ENCODE results near the gene VOPP1.
"Not testable (repeated sequence)": the region's sequence is repeated elsewhere in the genome, so short reads cannot be mapped to it uniquely, and the experiment has no call there.

VOPP1 gene

GRCh38 chr7:55514546-55515265, 57.6 kb downstream of the VOPP1 start:
- H3K4me3 ChIP-seq (ENCODE audit: insufficient read length, low read depth): no peak overlapping the region
- DNase-seq (ENCODE audit: low read depth, low spot score): no peak
- no peaks in the 10 kb centered on the region for H3K27me3 ChIP-seq (ENCODE audit: insufficient read depth, insufficient read length)
- peaks cover 71% of the 10 kb centered on the region for H3K36me3 ChIP-seq (ENCODE audit: insufficient read depth, insufficient read length, low read length)
- peaks cover 5% of the 10 kb centered on the region for H3K4me1 ChIP-seq (ENCODE audit: insufficient read depth, insufficient read length)
- no peak overlapping the region for H3K9ac ChIP-seq (ENCODE audit: insufficient read length, low read depth)
- no peaks in the 10 kb centered on the region for H3K9me3 ChIP-seq (ENCODE audit: insufficient read depth, low read length)
- TF ChIP-seq SUZ12 (IDR thresholded peaks at IDR 0.05; ENCODE audit: extremely low read depth, insufficient read depth, insufficient read length) (no peak), ZNF274 (IDR thresholded peaks at IDR 0.05; ENCODE audit: low read depth, low read length) (no peak), YY1 (IDR thresholded peaks at IDR 0.05; ENCODE audit: insufficient read depth, insufficient read length) (no peak)

GRCh38 chr7:55513868-55514267, 58.4 kb downstream of the VOPP1 start:
- peaks cover 5% of the 10 kb centered on the region for H3K4me1 ChIP-seq (ENCODE audit: insufficient read depth, insufficient read length)
- DNase-seq (ENCODE audit: low read depth, low spot score): no peak
- TF ChIP-seq SUZ12 (IDR thresholded peaks at IDR 0.05; ENCODE audit: extremely low read depth, insufficient read depth, insufficient read length): no peak
- TF ChIP-seq ZNF274 (IDR thresholded peaks at IDR 0.05; ENCODE audit: low read depth, low read length): no peak
- TF ChIP-seq YY1 (IDR thresholded peaks at IDR 0.05; ENCODE audit: insufficient read depth, insufficient read length): no peak
- H3K9ac ChIP-seq (ENCODE audit: insufficient read length, low read depth): no peak overlapping the region
- H3K9me3 ChIP-seq (ENCODE audit: insufficient read depth, low read length): no peaks in the 10 kb centered on the region
- H3K36me3 ChIP-seq (ENCODE audit: insufficient read depth, insufficient read length, low read length): peaks cover 63% of the 10 kb centered on the region
- no peak overlapping the region for H3K4me3 ChIP-seq (ENCODE audit: insufficient read length, low read depth)
- H3K27me3 ChIP-seq (ENCODE audit: insufficient read depth, insufficient read length): no peaks in the 10 kb centered on the region

GRCh38 chr7:55512635-55513191, 59.6 kb downstream of the VOPP1 start:
- TF ChIP-seq YY1 (IDR thresholded peaks at IDR 0.05; ENCODE audit: insufficient read depth, insufficient read length): no peak
- TF ChIP-seq SUZ12 (IDR thresholded peaks at IDR 0.05; ENCODE audit: extremely low read depth, insufficient read depth, insufficient read length): no peak
- TF ChIP-seq ZNF274 (IDR thresholded peaks at IDR 0.05; ENCODE audit: low read depth, low read length): no peak
- Histone ChIP-seq H3K9ac (ENCODE audit: insufficient read length, low read depth) (no peak overlapping the region), H3K9me3 (ENCODE audit: insufficient read depth, low read length) (no peaks in the 10 kb centered on the region), H3K4me1 (ENCODE audit: insufficient read depth, insufficient read length) (peaks cover 5% of the 10 kb centered on the region), H3K27me3 (ENCODE audit: insufficient read depth, insufficient read length) (no peaks in the 10 kb centered on the region), H3K36me3 (ENCODE audit: insufficient read depth, insufficient read length, low read length) (peaks cover 55% of the 10 kb centered on the region), H3K4me3 (ENCODE audit: insufficient read length, low read depth) (no peak overlapping the region)
- DNase-seq (ENCODE audit: low read depth, low spot score): no peak

GRCh38 chr7:55510621-55511020, 61.7 kb downstream of the VOPP1 start:
- H3K9me3 ChIP-seq (ENCODE audit: insufficient read depth, low read length): no peaks in the 10 kb centered on the region
- peaks cover 5% of the 10 kb centered on the region for H3K4me1 ChIP-seq (ENCODE audit: insufficient read depth, insufficient read length)
- no peak overlapping the region for H3K4me3 ChIP-seq (ENCODE audit: insufficient read length, low read depth)
- no peak for DNase-seq (ENCODE audit: low read depth, low spot score)
- peaks cover 51% of the 10 kb centered on the region for H3K36me3 ChIP-seq (ENCODE audit: insufficient read depth, insufficient read length, low read length)
- H3K9ac ChIP-seq (ENCODE audit: insufficient read length, low read depth): no peak overlapping the region
- H3K27me3 ChIP-seq (ENCODE audit: insufficient read depth, insufficient read length): no peaks in the 10 kb centered on the region
- TF ChIP-seq SUZ12 (IDR thresholded peaks at IDR 0.05; ENCODE audit: extremely low read depth, insufficient read depth, insufficient read length) (no peak), ZNF274 (IDR thresholded peaks at IDR 0.05; ENCODE audit: low read depth, low read length) (no peak), YY1 (IDR thresholded peaks at IDR 0.05; ENCODE audit: insufficient read depth, insufficient read length) (no peak)

- not testable (repeated sequence) for H3K4me3 ChIP-seq (ENCODE audit: insufficient read length, low read depth); H3K27me3 ChIP-seq (ENCODE audit: insufficient read depth, insufficient read length); H3K4me1 ChIP-seq (ENCODE audit: insufficient read depth, insufficient read length); H3K9me3 ChIP-seq (ENCODE audit: insufficient read depth, low read length); H3K9ac ChIP-seq (ENCODE audit: insufficient read length, low read depth); DNase-seq (ENCODE audit: low read depth, low spot score)
- H3K36me3 ChIP-seq (ENCODE audit: insufficient read depth, insufficient read length, low read length): peaks cover 47% of the 10 kb centered on the region
Measured at GRCh38 chr7:55510206-55510605, 62.1 kb downstream of the VOPP1 start.

- H3K27me3 ChIP-seq (ENCODE audit: insufficient read depth, insufficient read length): no peaks in the 10 kb centered on the region
- no peaks in the 10 kb centered on the region for H3K9me3 ChIP-seq (ENCODE audit: insufficient read depth, low read length)
- peaks cover 10% of the 10 kb centered on the region for H3K4me1 ChIP-seq (ENCODE audit: insufficient read depth, insufficient read length)
- DNase-seq (ENCODE audit: low read depth, low spot score): no peak
- H3K4me3 ChIP-seq (ENCODE audit: insufficient read length, low read depth): no peak overlapping the region
- H3K36me3 ChIP-seq (ENCODE audit: insufficient read depth, insufficient read length, low read length): peaks cover 38% of the 10 kb centered on the region
- TF ChIP-seq SUZ12 (IDR thresholded peaks at IDR 0.05; ENCODE audit: extremely low read depth, insufficient read depth, insufficient read length): no peak
- no peak for TF ChIP-seq ZNF274 (IDR thresholded peaks at IDR 0.05; ENCODE audit: low read depth, low read length)
- TF ChIP-seq YY1 (IDR thresholded peaks at IDR 0.05; ENCODE audit: insufficient read depth, insufficient read length): no peak
- no peak overlapping the region for H3K9ac ChIP-seq (ENCODE audit: insufficient read length, low read depth)
Measured at GRCh38 chr7:55509322-55509721, 63.0 kb downstream of the VOPP1 start.

- TF ChIP-seq SUZ12 (IDR thresholded peaks at IDR 0.05; ENCODE audit: extremely low read depth, insufficient read depth, insufficient read length) (no peak), YY1 (IDR thresholded peaks at IDR 0.05; ENCODE audit: insufficient read depth, insufficient read length) (no peak), ZNF274 (IDR thresholded peaks at IDR 0.05; ENCODE audit: low read depth, low read length) (no peak)
- H3K9ac ChIP-seq (ENCODE audit: insufficient read length, low read depth): no peak overlapping the region
Measured at GRCh38 chr7:55508221-55509011, 63.9 kb downstream of the VOPP1 start.

More at GRCh38 chr7:55508221-55509011, 63.9 kb downstream of the VOPP1 start:
- H3K36me3 ChIP-seq (ENCODE audit: insufficient read depth, insufficient read length, low read length): peaks cover 32% of the 10 kb centered on the region
- H3K4me3 ChIP-seq (ENCODE audit: insufficient read length, low read depth): no peak overlapping the region
- peaks cover 12% of the 10 kb centered on the region for H3K4me1 ChIP-seq (ENCODE audit: insufficient read depth, insufficient read length)
- no peaks in the 10 kb centered on the region for H3K27me3 ChIP-seq (ENCODE audit: insufficient read depth, insufficient read length)
- no peaks in the 10 kb centered on the region for H3K9me3 ChIP-seq (ENCODE audit: insufficient read depth, low read length)
- DNase-seq (ENCODE audit: low read depth, low spot score): no peak

Measured in NT2/D1 (cell line).